Measurements from ENCODE around the gene STX7.

DNA sequence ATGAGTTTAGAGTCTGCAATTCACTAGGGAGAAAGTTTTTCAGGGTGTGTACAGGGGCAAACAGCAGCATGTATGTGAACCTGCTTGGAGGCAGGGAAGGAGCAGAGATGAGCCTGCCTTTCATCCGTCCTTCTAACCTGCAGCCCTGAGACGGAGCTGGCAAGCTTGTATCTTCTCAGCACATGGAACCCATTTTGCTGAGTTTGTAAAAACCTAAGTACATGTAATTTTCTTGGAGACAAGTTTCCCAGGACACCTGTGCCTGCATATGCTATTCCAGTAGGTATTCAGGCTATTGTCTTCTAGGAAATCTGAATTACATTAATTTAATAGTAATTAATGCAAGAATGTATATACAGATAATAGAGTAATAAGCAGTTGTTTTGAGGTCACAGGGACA, 82.8 kb downstream of the STX7 start:
- TF ChIP-seq POLR2A (IDR thresholded peaks at IDR 0.05): no peak
- TF ChIP-seq, protein P1, sequence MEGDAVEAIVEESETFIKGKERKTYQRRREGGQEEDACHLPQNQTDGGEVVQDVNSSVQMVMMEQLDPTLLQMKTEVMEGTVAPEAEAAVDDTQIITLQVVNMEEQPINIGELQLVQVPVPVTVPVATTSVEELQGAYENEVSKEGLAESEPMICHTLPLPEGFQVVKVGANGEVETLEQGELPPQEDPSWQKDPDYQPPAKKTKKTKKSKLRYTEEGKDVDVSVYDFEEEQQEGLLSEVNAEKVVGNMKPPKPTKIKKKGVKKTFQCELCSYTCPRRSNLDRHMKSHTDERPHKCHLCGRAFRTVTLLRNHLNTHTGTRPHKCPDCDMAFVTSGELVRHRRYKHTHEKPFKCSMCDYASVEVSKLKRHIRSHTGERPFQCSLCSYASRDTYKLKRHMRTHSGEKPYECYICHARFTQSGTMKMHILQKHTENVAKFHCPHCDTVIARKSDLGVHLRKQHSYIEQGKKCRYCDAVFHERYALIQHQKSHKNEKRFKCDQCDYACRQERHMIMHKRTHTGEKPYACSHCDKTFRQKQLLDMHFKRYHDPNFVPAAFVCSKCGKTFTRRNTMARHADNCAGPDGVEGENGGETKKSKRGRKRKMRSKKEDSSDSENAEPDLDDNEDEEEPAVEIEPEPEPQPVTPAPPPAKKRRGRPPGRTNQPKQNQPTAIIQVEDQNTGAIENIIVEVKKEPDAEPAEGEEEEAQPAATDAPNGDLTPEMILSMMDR (IDR thresholded peaks at IDR 0.05): no peak
